Stimulated activated CD4-positive, alpha-beta T cell treated with anti-CD3 and anti-CD28 coated beads, Interleukin-15, amount 100 ng/mL, for 24 hours (primary cell): Measurements from ENCODE around the gene NOSTRIN.
A peak's percentile ranks its signal among the peaks of the same experiment; 100 is the strongest.

Experiments
- DNase-seq: peaks from one replicate; pipeline ENCODE4 v3.0.0-alpha.2; 2020

NOSTRIN gene

GRCh38 chr2:168890006-168890782 lies 87.8 kb downstream of the NOSTRIN start, which contains the start of gene SPC25:
Gene SPC25, minus strand, starts transcription at chr2:168890430. Its CDS starts 911 bp downstream, at chr2:168889519.
- peak; percentile 93 for DNase-seq

- DNase-seq: no peak
Measured at GRCh38 chr2:168892327-168892726, 89.9 kb downstream of the NOSTRIN start.

DNA sequence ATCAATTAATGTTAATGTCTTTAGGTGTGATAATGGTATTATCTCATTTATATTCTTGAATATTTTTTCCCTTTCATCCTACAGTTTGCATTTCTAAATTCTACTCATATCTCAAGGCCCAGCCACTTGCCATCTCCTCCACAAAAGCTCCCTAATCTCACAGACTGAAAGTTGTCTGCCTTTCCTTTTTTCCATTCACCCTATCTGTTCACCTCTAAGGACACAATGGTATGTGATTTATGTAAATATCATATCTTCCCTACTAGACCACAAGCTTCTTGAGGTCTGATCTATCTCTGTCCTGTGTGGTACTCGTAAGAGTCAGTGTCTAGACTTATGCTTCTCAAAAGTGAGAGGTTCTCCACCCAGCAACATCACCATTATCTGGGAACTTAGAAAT lies 91.7 kb downstream of the NOSTRIN start:
- DNase-seq: no peak

DNA sequence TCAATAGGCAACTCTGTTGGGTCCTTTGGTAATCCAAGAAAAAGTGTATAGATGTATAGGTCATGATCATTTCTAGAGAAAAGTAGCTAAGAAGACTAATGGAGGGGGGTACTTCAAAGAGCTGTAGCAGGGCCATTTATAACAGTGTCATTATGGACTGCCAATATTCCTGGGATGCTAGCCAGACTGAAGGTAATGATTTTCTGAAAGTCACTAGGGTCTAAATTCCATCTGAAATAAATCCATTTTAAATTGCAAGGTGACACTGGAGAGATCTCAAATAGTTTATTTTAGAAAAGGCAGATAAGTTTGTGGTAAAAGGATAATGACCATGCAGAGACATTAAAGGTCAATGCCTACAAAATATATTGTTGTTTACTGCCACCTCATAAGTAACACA lies 92.3 kb downstream of the NOSTRIN start:
- no peak for DNase-seq

DNA sequence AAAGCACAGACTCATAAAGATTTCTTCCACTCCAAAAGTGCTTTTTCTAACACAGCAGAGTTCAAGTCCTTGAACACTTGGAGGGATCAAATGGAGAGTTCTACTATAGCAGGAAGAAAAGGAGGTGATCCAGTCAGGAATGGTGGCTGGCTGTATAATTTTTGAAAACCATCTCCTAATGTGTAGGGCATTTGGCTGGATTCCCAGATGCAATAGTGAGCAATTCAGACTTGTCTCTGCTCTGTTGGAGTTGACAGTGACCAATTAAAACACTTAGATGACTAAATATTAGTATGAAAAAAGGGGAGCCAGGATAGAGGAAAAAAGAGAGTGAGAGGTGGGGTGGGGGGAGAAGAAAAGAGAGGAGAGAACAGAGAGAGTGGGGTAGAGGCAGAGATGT lies 93.3 kb downstream of the NOSTRIN start:
- DNase-seq: no peak

- no peak for DNase-seq
Measured at GRCh38 chr2:168896783-168897182, 94.3 kb downstream of the NOSTRIN start.

DNA sequence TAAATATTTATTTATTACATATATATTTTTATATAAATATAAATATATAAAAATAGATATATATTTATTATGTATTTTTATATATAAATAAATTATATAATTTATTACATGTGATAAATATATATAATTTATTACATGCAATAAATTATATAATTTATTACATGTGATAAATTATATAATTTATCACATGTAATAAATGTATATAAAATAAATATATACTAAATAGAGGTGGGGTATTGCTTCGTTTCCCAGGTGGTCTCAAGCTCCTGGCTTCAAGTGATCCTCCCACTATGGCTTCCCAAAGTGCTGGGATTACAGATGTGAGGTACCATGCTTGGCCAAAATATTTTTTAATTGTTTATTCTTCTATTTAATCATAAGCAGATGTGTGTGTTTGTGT lies 95.0 kb downstream of the NOSTRIN start:
- no peak for DNase-seq

- no peak for DNase-seq
Measured at GRCh38 chr2:168901003-168901402, 98.6 kb downstream of the NOSTRIN start, which contains the start of gene G6PC2. Gene G6PC2, plus strand, starts transcription at chr2:168901291. Its CDS starts 41 bp downstream, at chr2:168901332.

GRCh38 chr2:168903888-168904287 lies 101.5 kb downstream of the NOSTRIN start:
- no peak for DNase-seq

- DNase-seq: no peak
Measured at GRCh38 chr2:168904358-168904757, 101.9 kb downstream of the NOSTRIN start.

DNA sequence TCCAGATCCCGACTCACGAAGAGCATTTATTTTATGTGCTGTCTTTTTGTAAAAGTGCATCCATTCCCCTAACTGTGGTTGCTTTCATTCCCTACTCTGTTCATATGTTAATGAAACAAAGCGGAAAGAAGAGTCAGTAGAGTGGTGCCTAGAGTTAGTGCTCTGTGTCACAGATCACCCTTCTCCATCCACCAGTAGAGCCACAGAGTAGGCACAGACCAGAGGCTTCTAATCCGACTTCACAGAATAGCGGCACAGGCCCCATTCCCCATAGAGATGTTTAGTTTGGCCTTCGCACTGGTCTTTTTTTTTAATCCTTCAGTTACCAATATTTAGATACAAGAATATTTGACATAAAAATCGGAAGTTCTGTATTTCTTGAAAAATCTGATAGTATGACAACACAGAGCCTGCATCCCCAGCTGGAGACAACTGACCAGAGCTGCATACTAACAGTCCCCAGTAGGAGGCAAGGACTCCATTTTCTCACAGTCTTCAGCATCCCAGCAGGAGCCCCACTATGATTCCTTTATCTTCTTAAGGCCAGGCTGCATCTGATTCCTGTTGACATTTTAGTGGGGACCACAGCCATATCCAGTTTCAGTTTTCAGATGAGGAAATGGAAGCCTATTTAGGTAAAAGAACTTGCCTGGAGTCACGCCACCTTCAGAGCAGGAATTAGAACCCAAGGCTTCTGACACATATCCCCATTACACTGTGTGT lies 105.7 kb downstream of the NOSTRIN start:
- no peak for DNase-seq

- no peak for DNase-seq
Measured at GRCh38 chr2:168910330-168910729, 107.9 kb downstream of the NOSTRIN start.

DNA sequence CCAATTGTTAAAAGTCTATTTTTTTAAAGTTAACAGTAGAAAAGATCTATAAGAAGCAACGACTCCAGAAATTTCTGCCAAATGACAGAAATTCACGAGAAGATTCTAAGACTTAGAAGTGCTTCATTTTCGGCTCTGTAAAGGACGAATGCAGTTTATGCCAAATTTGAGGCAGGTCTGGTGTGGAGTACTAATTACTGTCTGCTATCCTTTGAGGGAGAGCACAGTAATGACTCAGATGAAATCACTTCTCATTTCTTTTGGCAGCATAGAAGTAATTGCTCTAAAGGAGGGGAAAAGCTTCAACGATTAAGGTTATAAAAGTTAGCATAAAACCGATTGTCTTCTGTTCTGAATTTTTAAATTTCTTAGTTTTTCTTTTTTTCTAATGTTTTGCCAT lies 110.0 kb downstream of the NOSTRIN start:
- DNase-seq: no peak

DNA sequence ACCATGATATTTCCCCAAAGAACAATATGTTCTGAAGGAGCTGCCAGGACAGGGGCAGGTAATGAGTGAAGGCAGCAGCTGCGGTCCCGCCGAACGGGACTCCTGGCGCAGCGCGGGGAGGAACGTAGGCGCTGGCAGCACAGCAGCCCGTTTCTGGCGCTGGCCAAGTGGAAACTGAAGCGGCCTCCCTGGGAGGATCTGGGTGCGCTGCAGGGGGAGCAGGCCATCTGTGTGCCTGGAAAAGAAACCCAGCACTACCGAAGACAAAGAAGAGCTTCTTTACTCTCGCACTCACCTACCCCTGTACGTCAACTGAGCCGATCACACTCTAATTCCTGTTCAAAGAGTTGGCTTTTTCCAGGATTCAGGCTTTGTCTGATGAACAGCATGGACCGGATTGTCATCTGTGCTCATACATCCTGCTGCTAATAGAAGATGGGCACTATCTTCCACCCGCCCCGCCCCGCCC lies 110.5 kb downstream of the NOSTRIN start:
- DNase-seq: peak; percentile 14

DNA sequence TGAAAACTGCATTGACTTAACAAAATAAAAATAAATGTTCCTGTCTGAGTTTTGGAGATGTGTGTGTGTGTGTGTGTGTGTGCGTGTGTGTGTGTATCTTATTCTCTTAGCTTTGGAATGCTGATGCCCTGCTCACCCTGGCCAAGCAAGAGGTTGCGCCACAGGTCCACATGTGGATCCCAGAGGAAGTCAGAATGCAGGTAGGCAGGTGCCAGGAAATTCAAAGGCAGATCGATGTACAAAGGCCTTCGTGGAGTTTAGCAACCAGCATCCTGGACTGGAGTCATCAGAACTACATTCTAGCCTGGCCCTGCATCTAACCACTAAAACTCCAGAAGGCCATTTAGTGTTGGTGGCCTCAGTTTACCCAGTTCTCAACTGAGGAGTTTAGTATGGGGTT lies 111.1 kb downstream of the NOSTRIN start:
- no peak for DNase-seq
